ENCODE results near the gene OTOP2.

DNA sequence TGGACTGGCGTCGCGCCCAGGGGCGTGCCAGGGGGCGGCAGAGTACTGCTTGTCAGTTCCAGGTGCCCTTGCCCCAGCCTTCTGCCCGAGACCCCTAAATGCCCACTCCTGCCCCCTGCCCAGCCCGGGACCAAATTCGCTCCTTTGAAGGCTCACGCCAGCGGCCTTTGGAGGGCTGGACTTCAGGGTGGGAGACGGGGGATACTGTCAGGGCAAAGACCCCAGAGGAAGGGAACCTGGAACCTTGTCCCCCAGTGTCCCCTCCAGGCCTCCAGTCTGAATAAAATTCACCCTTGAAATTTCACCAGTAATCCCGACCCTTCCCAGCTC lies 12.4 kb downstream of the OTOP2 start:
- TF ChIP-seq POLR2AphosphoS5 (IDR thresholded peaks at IDR 0.05; ENCODE audit: borderline replicate concordance, low read depth, low read length) (no peak), EZH2 (IDR thresholded peaks at IDR 0.05) (no peak)
